NCI-H510A treated with DMSO at 0.1 percent for 48 hours (cell line): Measurements from ENCODE around the gene CEP70.
A peak's percentile ranks its signal among the peaks of the same experiment; 100 is the strongest.
"Not testable (repeated sequence)": the region's sequence is repeated elsewhere in the genome, so short reads cannot be mapped to it uniquely, and the experiment has no call there.

Experiments
- DNase-seq: peaks from one replicate; lab custom pipeline; 2025; lab: John Stamatoyannopoulos, UW

CEP70 gene

DNA sequence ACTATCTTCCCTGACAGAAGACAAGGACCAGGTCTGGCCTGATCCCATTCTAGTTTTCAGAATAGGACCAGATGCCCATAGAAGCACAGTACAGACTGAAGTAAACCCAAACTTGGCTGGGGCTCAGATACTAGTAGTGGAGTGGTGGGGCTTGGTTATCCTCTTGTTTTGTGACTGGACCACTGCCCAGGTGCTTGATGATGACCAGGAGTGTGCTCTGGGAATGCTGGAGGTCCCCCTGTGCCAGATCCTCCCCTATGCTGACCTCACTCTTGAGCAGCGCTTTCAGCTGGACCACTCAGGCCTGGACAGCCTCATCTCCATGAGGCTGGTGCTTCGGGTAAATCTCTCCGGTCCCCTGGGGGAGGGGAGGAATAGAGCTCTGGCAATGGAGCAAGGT, 123.4 kb downstream of the CEP70 start:
- DNase-seq: no peak

DNA sequence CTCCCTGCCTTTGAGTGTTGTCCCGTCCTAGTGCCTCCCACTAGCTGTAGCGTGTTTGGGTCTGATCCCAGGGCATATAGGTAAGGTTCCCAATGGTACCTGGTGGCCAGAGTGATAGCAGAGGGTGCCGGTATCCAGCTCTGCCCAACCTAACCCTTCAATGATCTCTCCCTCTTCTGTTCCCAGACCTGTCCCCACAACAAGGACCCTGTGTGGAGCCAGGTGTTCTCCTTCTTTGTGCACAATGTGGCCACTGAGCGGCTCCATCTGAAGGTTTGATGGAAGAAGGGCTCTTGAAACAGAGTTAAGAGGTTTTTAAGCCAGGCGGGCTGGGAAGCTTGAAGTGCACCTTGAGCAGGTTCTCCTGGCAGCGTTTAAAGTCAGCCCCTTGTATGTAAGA, 124.2 kb downstream of the CEP70 start:
- peak; percentile 39 for DNase-seq

DNA sequence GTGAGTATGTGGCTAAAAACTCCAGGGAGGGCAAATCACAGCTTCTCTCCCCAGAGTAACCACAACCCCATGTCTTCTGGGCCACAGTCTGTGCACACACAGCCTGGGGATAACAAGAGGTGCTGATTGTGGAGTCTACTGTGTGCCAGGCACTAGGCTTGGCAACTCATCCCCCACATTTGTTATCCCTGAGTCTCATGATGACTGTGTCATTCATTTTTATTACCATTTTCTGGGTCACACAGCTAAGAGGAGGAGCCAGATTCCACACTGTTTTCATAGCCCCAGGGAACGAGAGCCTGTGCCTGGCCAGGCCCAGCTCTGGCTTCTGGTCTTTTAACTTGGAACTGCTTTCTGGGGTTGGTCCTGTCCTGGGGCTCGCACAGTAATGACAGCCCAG, 125.2 kb downstream of the CEP70 start:
- DNase-seq: no peak

DNA sequence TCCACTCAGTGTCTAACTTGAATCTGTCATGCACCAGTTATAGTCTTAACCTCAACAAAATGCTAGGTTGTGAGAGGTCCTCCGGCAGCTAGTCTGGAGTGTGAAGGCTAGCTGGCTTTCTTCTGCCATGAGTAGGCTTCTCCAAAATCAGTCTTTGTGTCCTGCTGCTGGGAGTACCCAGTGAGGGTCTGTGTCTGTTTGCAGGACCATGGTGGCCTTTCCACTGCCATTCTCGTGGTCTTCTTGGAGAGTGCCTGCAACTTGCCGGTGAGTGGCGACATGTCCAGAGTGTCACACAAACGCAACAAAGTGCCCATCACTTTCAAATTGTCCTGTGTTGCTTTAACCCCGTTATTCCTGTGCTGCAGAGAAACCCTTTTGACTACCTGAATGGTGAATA, 125.6 kb downstream of the CEP70 start:
- no peak for DNase-seq

DNA sequence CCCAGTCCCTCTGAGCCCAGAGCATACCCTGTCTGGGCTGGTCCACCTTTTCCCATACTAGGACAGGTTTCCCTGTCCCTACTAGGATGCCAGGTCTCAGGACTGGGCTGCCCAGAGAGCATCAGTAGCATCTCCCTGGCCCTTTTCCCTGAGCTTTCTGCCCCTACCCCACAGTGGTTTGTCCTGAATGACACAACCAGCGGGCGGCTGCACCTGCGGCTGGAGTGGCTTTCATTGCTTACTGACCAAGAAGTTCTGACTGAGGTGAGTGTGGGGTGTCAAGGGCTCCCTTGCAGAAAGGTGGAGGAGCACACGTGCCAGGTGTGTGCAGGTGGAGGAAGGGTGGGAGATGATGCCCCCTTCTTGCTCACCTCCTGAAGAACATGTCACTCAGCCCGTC, 126.1 kb downstream of the CEP70 start:
- DNase-seq: no peak

DNA sequence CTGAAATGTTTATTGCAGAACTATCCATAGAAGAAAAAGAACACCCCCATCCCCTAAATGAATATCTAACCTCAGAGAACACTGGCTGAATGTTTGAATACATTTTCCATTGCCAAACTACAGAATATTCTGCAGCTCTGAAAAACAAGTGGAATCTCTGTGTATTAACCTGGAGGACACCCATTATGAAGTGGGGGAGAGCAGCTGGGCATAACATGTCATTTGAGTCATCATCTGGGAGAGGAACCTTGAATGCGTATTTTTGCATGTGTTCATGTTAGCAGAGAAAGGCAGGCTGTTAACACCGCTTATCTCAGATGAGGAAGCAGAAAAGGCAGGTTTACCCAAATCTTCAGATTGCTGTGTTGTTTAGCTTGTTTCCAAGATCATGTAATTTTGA, 128.1 kb downstream of the CEP70 start:
- no peak for DNase-seq

DNA sequence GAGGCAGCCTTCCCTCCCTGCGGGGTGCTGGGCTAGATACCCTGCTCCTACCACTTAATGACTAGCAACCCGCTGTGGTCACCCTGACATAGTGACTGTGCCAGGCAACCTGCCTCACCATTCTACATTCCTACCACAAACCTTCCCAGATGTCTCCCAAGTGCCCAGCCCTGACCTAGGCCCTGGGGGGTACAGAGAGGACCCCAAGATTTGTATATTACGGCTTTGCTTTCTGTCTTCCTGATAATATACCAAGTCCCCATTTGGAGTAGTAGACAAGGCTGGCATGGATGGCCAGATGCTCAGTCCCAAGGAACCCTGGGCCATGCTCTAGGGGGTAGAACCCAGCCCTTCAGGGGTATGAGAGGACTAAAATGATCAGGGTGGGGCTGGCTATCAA, 128.6 kb downstream of the CEP70 start:
- no peak for DNase-seq

DNA sequence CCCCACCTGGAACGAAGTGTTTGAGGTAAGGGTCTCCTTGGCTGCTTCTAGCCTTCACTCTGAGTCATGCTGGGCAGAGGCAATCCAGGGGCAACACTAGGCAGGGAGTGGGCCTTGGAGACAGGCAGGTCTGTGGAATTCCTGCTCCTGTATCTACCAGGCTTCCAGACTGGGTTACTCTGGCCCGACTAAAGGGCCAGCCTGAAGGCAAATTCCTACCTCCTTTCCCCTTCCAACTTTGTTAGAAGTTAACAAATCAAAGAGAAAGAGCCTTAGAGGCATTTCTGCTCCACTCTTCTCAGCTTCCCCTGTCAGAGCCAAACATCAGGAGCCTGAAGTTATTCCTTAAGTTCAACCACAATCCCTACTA, 129.6 kb downstream of the CEP70 start:
- DNase-seq: no peak

DNA sequence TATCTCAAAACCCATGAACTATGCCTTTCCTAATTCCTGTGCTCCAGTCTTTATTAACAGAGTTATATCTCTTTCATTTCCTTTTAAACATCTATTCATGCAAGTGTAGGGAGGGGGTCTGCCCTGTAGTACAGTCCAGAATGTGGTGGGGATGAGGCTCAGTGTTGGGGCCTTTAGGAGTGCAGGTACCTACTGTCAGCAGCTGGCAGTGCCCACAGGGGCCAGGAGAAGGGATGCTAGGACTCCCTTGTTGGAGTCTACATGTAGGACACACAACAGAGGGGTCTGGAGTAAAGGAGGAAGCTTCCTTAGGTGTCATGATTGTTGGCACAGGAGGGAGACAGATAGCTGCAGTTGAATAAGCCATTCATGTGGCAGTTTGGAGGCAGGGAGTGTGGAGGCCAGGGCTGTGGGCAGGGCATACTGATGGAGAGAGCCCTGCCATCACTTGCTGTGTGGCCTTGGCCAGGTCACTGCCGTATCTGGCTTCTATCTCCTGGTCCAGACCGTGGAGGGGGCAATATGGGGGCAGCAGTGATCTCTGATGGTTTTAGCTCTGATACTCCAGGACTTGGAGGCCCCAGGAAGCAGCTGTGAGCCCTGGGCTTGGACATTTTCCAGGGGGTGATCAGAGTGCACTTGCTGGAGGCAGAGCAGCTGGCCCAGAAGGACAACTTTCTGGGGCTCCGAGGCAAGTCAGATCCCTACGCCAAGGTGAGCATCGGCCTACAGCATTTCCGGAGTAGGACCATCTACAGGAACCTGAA, 130.2 kb downstream of the CEP70 start:
- no peak for DNase-seq

DNA sequence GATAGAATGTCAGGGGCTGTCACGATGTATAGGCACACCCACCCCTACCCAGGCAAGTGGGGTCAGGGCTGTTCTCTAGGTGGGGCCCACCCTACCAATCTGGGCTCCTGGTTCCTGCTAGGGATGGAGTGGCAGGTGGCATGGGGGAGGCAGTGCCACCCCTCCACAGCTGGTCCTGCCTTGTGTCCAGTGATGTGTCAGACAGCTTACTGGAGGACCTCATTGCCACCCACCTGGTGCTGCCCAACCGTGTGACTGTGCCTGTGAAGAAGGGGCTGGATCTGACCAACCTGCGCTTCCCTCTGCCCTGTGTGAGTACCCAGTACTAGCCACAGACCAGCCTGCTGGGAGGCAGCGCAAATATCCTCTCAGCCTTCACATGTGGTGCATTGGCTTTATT, 132.2 kb downstream of the CEP70 start:
- DNase-seq: no peak

DNA sequence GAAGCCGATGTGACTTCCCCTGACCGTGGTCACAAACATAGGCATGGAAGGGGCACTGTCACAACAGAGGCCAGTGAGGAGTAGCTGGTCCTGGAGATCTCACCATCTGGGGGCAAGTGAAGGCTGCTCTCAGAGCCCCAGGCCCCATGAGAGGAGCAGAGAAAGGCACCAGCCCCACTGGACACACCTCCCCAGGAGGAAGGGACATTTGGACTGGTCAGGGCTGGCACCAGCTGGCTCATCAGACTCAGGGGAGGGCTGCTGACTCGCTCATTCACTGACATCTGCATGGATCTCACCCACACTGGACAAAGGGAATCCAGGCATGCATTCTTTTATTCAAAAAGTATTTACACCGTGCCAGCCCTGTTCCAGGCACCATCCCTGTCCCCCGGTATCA, 132.8 kb downstream of the CEP70 start:
- DNase-seq: no peak

DNA sequence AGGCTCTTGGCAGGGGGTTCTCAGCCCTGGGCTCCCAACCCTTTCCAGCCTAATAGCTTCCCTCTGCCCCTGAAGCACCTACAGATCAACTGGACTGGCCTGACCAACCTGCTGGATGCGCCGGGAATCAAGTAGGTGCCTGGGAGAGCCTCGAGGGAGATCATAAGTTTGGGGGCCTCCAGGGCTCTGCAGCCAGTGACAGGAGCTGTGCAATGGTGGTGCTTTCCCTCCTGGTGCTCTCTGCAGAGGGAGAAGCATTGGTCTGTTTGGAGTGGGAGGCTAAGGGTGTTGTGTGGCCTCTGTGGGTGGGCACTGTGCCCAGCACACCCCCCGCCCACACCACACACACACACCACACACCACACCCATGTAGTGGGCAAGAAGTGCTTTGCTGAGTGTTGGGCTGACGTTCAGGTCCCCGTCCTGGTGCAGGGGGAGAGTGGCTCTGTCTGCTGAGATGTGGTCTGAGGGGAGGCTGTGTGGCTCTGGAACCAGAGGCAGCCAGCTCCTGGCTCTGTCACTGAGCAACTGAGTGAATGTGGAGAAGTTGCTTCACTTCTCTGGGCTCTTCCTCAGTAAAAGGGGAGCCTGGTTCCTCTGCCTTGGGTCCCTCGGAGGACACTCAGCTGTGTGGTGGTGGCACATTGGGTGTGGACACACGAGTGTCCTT, 133.4 kb downstream of the CEP70 start:
- no peak for DNase-seq

DNA sequence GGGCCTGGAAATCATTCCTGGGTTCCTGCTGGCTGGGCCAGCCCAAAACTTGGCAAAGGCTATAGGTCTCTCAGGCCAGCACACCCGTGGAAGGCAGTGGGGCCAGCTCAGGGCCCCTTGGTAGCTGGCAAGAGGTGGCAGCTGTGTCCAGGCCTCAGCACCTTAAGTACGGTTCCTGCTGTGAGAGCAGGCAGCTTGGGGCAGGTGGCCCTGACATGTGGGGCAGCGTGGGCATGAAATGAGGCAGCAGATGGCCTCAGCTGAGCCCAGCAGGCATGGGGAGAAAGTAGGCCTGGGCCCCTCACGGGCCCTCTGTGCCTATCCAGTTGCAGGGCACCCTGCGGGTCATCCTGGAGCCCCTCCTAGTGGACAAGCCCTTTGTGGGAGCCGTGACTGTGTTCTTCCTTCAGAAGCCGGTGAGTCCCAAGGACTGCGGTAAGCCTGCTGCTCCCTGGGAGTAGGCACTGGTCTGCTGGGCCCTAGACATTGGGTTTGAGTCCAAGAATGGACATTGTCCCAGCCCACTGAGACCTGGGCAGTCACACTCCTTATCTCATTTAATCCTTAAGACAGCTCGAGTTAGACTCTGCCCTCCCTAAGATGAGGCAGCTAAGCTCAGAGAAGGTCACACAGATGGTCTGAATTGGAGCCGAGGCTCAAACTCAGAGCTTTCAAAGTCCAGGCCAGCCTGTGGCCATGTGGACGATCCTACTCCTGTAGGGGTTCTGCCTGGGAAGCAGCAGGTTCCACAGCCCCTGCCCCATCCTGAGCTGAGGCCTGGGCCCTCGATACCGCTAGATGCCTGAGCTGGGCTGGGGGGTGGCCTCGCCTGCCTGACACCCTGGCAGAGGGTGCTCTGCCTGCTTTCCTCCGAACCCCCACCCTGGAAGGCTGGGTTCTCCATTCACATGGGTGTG, 134.2 kb downstream of the CEP70 start:
- no peak for DNase-seq

DNA sequence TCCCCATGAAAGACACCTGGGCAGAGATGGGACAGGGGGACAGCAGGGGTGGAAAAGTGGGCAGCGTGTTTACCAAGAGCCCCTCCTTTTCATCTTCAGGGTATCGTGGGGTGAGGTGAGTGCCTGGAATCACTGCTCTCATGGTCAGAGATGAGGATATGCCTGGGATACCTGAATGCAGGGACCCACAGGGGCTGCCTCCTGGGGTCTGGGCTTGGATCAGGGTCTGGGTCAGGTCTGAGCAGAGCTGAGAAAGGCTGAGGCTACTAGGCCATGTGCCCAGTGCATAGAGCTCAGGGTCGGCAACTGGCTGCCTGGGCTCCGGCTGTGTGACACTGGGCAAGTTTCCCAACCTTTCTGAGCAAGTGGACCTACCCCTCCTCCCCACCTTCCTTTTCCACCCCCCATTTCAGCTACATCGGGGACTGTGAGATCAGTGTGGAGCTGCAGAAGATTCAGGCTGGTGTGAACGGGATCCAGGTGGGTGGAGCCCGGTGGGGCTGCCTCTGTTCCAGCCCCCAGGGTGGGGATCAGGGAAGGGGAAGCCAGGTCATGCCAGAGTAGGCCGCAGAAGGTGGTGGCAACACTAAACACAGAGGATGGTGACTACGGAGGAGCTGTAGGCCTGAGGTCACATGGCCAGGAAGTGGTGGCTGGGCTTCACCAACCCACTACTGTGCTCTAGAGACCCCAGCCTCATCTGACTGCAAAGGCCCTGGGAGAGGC, 135.1 kb downstream of the CEP70 start:
- no peak for DNase-seq

DNA sequence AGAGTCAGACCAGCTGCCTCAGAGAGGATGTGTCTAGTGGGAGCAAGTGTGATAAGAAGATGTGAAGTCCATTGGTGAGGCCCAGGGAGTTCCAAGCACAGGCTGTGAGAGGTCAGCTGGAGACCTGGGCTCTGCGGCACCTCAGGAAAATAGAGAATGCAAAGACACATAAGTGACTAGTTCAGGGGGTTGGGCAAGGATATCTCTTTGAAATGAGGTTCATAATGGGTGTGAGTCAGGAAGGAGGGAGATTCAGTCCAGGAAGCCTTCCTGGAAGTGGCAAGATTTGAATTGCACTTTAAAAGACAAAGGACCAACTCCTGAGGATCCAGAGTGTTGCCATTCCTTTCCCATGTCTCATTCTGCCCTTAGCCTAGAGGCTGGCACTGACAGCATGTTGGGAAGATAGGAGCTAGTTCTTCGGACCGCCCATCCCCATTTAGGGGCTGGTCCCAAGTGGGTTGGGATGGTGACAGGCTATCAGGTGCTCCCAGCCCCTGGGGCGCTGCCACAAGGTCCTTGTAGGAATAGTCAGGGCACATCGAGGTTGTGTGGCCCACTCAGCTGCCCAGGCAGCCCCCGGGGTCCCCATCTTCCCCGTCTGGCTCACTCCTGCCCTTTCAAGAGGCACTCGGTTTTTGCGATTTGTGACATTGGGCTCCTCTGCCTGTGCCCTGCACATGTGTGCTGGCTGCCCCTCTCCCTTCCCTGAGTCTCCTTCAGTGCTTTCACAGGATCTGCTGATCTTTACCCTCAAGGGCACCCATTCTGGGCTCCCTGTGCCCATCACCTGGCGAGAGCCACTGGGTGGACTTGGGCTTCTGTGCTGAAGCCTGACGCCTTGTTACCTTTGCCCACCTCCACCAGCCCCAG, 136.0 kb downstream of the CEP70 start:
- no peak for DNase-seq

DNA sequence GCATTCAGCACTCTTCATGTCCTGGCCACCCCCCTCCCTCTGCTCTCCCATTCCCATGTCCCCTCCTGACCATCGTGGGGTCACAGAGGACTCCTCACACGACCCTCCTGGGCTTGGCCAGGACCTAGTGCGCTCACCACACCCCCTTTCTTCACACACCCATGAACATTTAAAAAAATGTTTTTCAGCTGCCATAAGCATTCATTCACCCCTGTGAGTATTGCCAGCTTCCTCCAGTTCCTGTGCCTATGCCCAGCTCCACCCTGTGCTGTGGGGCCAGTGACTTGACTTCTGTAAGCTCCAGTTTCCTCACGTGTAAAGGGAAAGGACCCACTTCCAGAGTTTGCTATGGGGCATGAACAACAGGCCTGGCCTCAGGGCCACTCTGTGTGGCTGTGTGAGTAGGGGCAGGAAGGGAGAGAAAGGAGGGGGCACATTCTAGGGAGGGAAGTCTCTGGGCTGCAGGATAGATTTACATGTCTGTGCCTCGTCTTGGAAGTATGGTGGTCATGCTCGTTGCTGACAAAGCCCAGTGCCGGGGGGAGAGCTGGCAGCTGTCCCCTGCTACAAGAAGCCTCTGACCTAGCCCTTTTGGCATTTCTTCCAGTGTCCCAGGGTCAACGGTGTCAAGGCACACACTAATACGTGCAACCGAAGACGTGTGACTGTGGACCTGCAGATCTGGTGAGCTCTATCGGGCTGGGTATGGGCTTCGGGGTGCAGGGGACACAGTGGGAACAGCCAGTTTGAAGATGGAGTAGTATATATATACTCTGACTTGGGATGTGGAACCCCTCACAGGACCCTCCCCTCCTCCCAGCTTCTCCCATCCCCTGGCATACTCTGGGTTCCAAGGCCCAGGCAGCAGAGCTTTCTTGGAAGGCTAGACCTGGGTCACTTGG, 136.8 kb downstream of the CEP70 start:
- no peak for DNase-seq

DNA sequence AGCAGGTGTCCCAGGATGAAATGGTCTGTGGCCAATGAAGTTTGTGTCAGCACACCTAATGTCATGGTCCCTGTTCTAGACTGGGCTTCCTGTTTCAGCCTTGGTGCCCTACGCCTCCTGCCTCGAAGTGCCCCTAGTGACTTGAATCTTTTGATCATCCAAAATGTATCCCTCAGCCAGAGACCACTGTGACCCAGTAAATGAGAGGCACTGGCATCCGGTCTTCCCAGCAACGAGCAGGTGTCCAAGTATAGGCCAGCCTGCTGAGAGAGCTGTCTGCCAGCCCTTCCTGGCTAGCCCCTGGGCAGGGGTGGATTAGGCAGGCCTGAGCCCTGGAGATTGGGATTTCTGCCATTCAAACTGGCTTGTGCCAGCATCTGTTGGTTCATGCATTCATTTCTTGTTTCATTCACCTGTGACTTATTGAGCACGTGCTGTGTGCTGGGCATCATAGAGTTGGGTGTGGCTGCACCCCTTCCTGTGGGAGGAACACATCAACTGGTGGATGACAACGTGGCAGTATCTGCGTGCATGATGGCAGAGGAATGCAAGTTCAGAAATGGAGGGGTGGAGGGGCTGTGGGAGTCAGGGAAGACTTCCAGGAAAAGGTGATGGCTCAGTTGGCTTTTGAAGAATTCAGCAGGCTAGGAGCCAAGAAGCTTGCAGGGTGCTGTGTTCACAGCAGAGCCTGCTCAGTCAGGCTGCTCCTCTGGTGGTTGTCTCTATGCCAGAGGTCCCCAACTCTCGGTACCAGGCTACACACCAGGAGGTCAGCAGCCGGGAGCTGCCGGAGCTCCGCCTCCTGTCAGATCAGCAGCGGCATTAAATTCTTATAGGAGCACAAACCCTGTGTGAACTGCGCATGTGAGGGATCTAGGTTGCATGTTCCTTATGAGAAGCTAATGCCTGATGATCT, 138.0 kb downstream of the CEP70 start:
- DNase-seq: no peak

DNA sequence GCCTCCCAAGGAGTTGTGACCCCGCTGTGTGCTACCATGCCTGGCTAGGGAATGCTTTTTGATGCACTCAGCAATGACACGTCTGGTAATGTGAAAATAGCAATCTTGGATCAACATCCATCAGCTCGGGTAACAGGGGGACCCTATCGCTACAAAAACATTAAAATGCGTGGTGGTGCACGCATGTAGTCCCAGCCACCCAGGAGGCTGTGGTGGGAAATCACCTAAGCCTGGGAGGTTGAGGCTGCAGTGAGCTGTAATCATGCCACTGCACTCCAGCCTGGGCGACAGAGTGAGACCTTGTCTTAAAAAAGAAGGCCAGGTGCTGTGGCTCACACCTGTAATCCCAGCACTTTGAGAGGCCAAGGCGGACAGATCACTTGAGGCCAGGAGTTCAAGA, 140.1 kb downstream of the CEP70 start:
- DNase-seq: not testable (repeated sequence)

DNA sequence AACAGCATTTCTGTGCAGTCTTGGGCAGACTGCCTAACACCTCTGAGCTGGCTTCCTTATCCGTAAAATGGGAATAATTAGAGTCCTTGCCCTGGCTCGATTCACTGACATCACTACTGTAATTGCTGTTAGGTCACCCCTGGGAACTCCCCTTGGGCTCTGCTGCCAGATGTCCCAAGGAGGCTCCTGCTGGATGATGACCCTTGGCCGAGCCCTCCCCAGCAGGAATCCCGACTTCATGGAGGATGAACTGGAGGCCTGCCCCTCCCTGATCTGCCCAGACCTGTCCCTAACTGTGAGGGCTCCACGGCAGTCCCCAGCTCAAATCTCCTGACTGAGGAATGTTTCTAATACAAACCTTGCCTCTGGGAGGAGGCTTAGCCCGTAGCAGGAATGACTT, 141.6 kb downstream of the CEP70 start:
- DNase-seq: no peak
